K562 (cell line): ENCODE data around the gene LAMTOR1. TPM values are rescaled to one million over a fixed set of nuclear protein-coding genes. Genes with fewer than 3 reads are reported as not detected.

Experiments
- BCOR ChIP-seq: fragments of 450-650 bp; IDR thresholded peaks from 2 replicates; pipeline ENCODE4 v1.6.1; 2016
- CBFB ChIP-seq: sonication (generic); formaldehyde crosslinking; IDR thresholded peaks from 2 replicates; pipeline ENCODE4 v1.4.0; 2020; ENCODE audit warnings: mild to moderate bottlenecking, missing genetic modification reagents
- CTBP1 ChIP-seq: fragments of 450-650 bp; IDR thresholded peaks from 2 replicates; pipeline ENCODE4 v1.6.1; 2016; ENCODE audit warnings: borderline replicate concordance
- DDX20 ChIP-seq: fragments of 450-650 bp; IDR thresholded peaks from 2 replicates; pipeline ENCODE4 v1.6.1; 2016; ENCODE audit warnings: missing genetic modification characterization, low read depth, mild to moderate bottlenecking, missing compliant biosample characterization, moderate library complexity
- E2F3 ChIP-seq: fragments of 250-450 bp; sonication (Bioruptor Pico); IDR thresholded peaks from 2 replicates; pipeline ENCODE4 v1.4.0; 2020; ENCODE audit warnings: mild to moderate bottlenecking
- ETV1 ChIP-seq: fragments of 450-650 bp; conservative IDR thresholded peaks from 2 replicates; pipeline ENCODE4 v1.6.1; 2016; ENCODE audit warnings: missing genetic modification characterization, control low read depth, low read depth, missing compliant biosample characterization
- FUS ChIP-seq: fragments of 200-400 bp; formaldehyde crosslinking; optimal IDR thresholded peaks from 2 replicates; pipeline ENCODE3; 2017; ENCODE audit warnings: low read depth, low read length
- HDAC2 ChIP-seq: fragments of 450-650 bp; IDR thresholded peaks from 2 replicates; pipeline ENCODE4 v1.6.1; 2016; ENCODE audit warnings: mild to moderate bottlenecking
- HDAC3 ChIP-seq: fragments of 450-650 bp; IDR thresholded peaks from 2 replicates; pipeline ENCODE4 v1.6.1; 2018; ENCODE audit warnings: borderline replicate concordance, mild to moderate bottlenecking, moderate library complexity; ENCODE audit not compliant: partially characterized antibody
- HSF4 ChIP-seq: fragments of 250-450 bp; sonication (Bioruptor Pico); IDR thresholded peaks from 2 replicates; pipeline ENCODE4 v2.1.2; 2022; ENCODE audit warnings: mild to moderate bottlenecking, moderate library complexity, borderline replicate concordance
- MAZ ChIP-seq, 2 experiments: fragments of 450-650 bp in 1 of 2; sonication (generic) in 1 of 2; formaldehyde crosslinking; IDR thresholded peaks in 1 of 2; conservative IDR thresholded peaks in 1 of 2; 2 replicates each; pipeline versions ENCODE4 v1.4.0 to v1.5.0; 2020; ENCODE audit warnings: mild to moderate bottlenecking in 1 of 2, missing genetic modification reagents in 1 of 2
- PHTF2 ChIP-seq: fragments of 250-450 bp; sonication (Bioruptor Pico); IDR thresholded peaks from 2 replicates; pipeline ENCODE4 v1.5.0; 2021; ENCODE audit warnings: mild to moderate bottlenecking
- PTRF ChIP-seq: fragments of 450-650 bp; IDR thresholded peaks from 2 replicates; pipeline ENCODE4 v1.6.1; 2016; ENCODE audit warnings: mild to moderate bottlenecking, missing genetic modification characterization, missing compliant biosample characterization
- RBM25 ChIP-seq: fragments of 200-400 bp; formaldehyde crosslinking; IDR thresholded peaks from 2 replicates; pipeline ENCODE4 v1.6.1; 2018; ENCODE audit warnings: low read length, low read depth, moderate library complexity; ENCODE audit not compliant: severe bottlenecking
- SMAD4 ChIP-seq: fragments of 250-450 bp; sonication (Bioruptor Pico); conservative IDR thresholded peaks from 2 replicates; pipeline ENCODE4 v1.8.0; 2021; ENCODE audit warnings: inconsistent platforms, mild to moderate bottlenecking, moderate library complexity
- SMARCA5 ChIP-seq: fragments of 450-650 bp; IDR thresholded peaks from 2 replicates; pipeline ENCODE4 v1.6.1; 2016
- SP1 ChIP-seq: sonication (generic); formaldehyde crosslinking; IDR thresholded peaks from 2 replicates; pipeline ENCODE4 v1.8.1; 2022; ENCODE audit warnings: mild to moderate bottlenecking, missing genetic modification reagents
- SP2 ChIP-seq: IDR thresholded peaks from 2 replicates; pipeline ENCODE4 v1.6.1; 2011; ENCODE audit warnings: mild to moderate bottlenecking, low read depth, low read length, moderate library complexity; ENCODE audit not compliant: poor library complexity, severe bottlenecking; ENCODE audit errors: extremely low read depth
- SRSF9 ChIP-seq: fragments of 200-400 bp; formaldehyde crosslinking; IDR thresholded peaks from 2 replicates; pipeline ENCODE4 v1.6.1; 2017; ENCODE audit warnings: low read depth, low read length, borderline replicate concordance
- TAF7 ChIP-seq: fragments of 450-650 bp; IDR thresholded peaks from 2 replicates; pipeline ENCODE4 v1.6.1; 2016; ENCODE audit warnings: missing genetic modification characterization, missing compliant biosample characterization
- TRIM24 ChIP-seq, 2 experiments: fragments of 450-650 bp; IDR thresholded peaks; 2 replicates each; pipeline ENCODE4 v1.6.1; 2016
- TRIM28 ChIP-seq: fragments of 450-650 bp; IDR thresholded peaks from 2 replicates; pipeline ENCODE4 v1.6.1; 2017
- ZNF133 ChIP-seq: fragments of 250-450 bp; sonication (Bioruptor Pico); IDR thresholded peaks from 2 replicates; pipeline ENCODE4 v1.4.0; 2020; ENCODE audit warnings: mild to moderate bottlenecking
- ZNF146 ChIP-seq: IDR thresholded peaks from one replicate; pipeline ENCODE4 v1.6.1; 2018; ENCODE audit warnings: missing compliant biosample characterization; ENCODE audit not compliant: unreplicated experiment
- ZNF324 ChIP-seq: fragments of 250-450 bp; sonication (Bioruptor Pico); IDR thresholded peaks from 2 replicates; pipeline ENCODE4 v1.4.0; 2020; ENCODE audit warnings: mild to moderate bottlenecking
- ZZZ3 ChIP-seq: fragments of 450-650 bp; IDR thresholded peaks from 2 replicates; pipeline ENCODE4 v1.6.1; 2016; ENCODE audit warnings: antibody characterized with exemption, mild to moderate bottlenecking, moderate library complexity
- polyA plus RNA-seq, 8 experiments: library from polyadenylated mRNA; depleted of rRNA in 4 of 8; stranded (reverse) in 5 of 8; unstranded in 3 of 8; fragments of >200 nt; fragmentation: Nextera tagmentation in 2 of 8; fragmentation: Illumina TruSeq in 1 of 8; extraction: Ambion mirVana in 2 of 8; extraction: Trizol in 1 of 8; gene quantifications; 2 replicates each; pipeline versions ENCODE4 v1.2.1 to v1.2.3, GENCODE V29; 2011 to 2014; ENCODE audit warnings: inconsistent platforms in 1 of 8, missing spikeins in 1 of 8
- total RNA-seq, 7 experiments: library from RNA; depleted of rRNA in 6 of 7; stranded (reverse); fragments of >200 nt in 6 of 7; fragmentation: Illumina TruSeq in 2 of 7; extraction: Trizol in 2 of 7; gene quantifications; 2 replicates each; pipeline versions ENCODE4 v1.2.1 to v1.2.3, GENCODE V29; 2011 to 2021; ENCODE audit warnings: low replicate concordance in 1 of 7
- TF ChIP-seq, protein P1 (sequence below): fragments of 450-650 bp; IDR thresholded peaks from 2 replicates; pipeline ENCODE4 v1.7.1; 2018; ENCODE audit warnings: mild to moderate bottlenecking, low read depth; ENCODE audit not compliant: partially characterized antibody
- TF ChIP-seq, protein P2 (sequence below), 2 experiments: fragments of 450-650 bp in 1 of 2; IDR thresholded peaks; 2 replicates each; pipeline ENCODE4 v1.6.1; 2011 to 2017; ENCODE audit warnings: low read depth in 2 of 2, antibody characterized with exemption in 1 of 2, borderline replicate concordance in 1 of 2, low read length in 1 of 2, mild to moderate bottlenecking in 1 of 2, mixed read lengths in 1 of 2; ENCODE audit not compliant: control insufficient read depth in 1 of 2

The LAMTOR1 gene
- total and polyA plus RNA-seq, 9 of the 15 experiments (the other 6 are each of a cell fraction or from before 2014, with no cell fraction given) = 62.6 to 104 (median 85.3) TPM

- TF ChIP-seq, protein P1, sequence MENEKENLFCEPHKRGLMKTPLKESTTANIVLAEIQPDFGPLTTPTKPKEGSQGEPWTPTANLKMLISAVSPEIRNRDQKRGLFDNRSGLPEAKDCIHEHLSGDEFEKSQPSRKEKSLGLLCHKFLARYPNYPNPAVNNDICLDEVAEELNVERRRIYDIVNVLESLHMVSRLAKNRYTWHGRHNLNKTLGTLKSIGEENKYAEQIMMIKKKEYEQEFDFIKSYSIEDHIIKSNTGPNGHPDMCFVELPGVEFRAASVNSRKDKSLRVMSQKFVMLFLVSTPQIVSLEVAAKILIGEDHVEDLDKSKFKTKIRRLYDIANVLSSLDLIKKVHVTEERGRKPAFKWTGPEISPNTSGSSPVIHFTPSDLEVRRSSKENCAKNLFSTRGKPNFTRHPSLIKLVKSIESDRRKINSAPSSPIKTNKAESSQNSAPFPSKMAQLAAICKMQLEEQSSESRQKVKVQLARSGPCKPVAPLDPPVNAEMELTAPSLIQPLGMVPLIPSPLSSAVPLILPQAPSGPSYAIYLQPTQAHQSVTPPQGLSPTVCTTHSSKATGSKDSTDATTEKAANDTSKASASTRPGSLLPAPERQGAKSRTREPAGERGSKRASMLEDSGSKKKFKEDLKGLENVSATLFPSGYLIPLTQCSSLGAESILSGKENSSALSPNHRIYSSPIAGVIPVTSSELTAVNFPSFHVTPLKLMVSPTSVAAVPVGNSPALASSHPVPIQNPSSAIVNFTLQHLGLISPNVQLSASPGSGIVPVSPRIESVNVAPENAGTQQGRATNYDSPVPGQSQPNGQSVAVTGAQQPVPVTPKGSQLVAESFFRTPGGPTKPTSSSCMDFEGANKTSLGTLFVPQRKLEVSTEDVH = no peak
- TF ChIP-seq ZZZ3 (0 out of 2 replicates have a peak, but pooled peaks have one; percentile 64), HDAC3 (peak; percentile 15), TRIM24 (IDR thresholded peaks at IDR 0.05) (no peak), SMARCA5 (no peak), ETV1 (no peak), FUS (no peak), DDX20 (tag) (no peak), CTBP1 (no peak), SP1 (no peak), BCOR (peak; percentile 42; the same call in 1 of the 2 replicates), TRIM28 (no peak), E2F3 (CRISPR knock-in tag) (no peak), SP2 (no peak), MAZ (CRISPR knock-in tag; conservative IDR thresholded peaks at IDR 0.05 in 1 of 2, IDR thresholded peaks at IDR 0.05 in 1 of 2) (no peak), ZNF133 (no peak), ZNF324 (CRISPR knock-in tag) (no peak), ZNF146 (CRISPR knock-in tag) (no peak), HSF4 (CRISPR knock-in tag) (no peak), PTRF (tag) (no peak), RBM25 (peak; percentile 62), TAF7 (tag) (no peak), PHTF2 (CRISPR knock-in tag) (no peak), SMAD4 (no peak), CBFB (CRISPR knock-in tag) (no peak), SRSF9 (no peak), HDAC2 (peak; percentile 54; the same call in 1 of the 2 replicates)
- TF ChIP-seq, protein P2, sequence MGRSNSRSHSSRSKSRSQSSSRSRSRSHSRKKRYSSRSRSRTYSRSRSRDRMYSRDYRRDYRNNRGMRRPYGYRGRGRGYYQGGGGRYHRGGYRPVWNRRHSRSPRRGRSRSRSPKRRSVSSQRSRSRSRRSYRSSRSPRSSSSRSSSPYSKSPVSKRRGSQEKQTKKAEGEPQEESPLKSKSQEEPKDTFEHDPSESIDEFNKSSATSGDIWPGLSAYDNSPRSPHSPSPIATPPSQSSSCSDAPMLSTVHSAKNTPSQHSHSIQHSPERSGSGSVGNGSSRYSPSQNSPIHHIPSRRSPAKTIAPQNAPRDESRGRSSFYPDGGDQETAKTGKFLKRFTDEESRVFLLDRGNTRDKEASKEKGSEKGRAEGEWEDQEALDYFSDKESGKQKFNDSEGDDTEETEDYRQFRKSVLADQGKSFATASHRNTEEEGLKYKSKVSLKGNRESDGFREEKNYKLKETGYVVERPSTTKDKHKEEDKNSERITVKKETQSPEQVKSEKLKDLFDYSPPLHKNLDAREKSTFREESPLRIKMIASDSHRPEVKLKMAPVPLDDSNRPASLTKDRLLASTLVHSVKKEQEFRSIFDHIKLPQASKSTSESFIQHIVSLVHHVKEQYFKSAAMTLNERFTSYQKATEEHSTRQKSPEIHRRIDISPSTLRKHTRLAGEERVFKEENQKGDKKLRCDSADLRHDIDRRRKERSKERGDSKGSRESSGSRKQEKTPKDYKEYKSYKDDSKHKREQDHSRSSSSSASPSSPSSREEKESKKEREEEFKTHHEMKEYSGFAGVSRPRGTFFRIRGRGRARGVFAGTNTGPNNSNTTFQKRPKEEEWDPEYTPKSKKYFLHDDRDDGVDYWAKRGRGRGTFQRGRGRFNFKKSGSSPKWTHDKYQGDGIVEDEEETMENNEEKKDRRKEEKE (IDR thresholded peaks at IDR 0.05; ENCODE audit: borderline replicate concordance in 1 of 2, control insufficient read depth in 1 of 2, low read depth in 2 of 2, low read length in 1 of 2) = no peak
Measured at GRCh38 chr11:72102631-72102945, 509 bp downstream of the LAMTOR1 start (continued).
